GM12878 (cell line): ENCODE measurements around the gene RPL26. TPM values are rescaled to one million over a fixed set of nuclear protein-coding genes. Genes with fewer than 3 reads are reported as not detected.

Experiments
- ATAC-seq: fragments of 200-7000 bp; cut with Tn5 transposase; 3 replicates; pipeline ENCODE4 v1.9.1; 2020; ENCODE audit warnings: mild to moderate bottlenecking, moderate library complexity
- BruUV-seq: library from RNA; stranded (reverse); fragments of 400-500 nt; replicated peaks from 2 replicates; lab custom pipeline; 2021; lab: Mats Ljungman, UMichigan
- CTCF ChIA-PET: fragments of 300-600 bp; sonication (Branson Sonifier 250); formaldehyde crosslinking; extraction: SDS; loops from one replicate; lab custom pipeline; 2021; ENCODE audit warnings: inconsistent platforms; lab: Yijun Ruan, JAX
- POLR2A ChIA-PET: fragments of 350-600 bp; formaldehyde crosslinking; extraction: SDS; loops from one replicate; lab custom pipeline; 2021; ENCODE audit warnings: inconsistent platforms; lab: Charles Lee
- RAD21 ChIA-PET: fragments of 300-600 bp; sonication (Branson Sonifier 250); formaldehyde crosslinking; loops from one replicate; lab custom pipeline; 2023; ENCODE audit warnings: antibody characterized with exemption; ENCODE audit not compliant: unreplicated experiment; lab: Charles Lee
- SMC1A ChIA-PET: fragments of 300-600 bp; sonication (Branson Sonifier 250); formaldehyde crosslinking; loops from one replicate; lab custom pipeline; 2023; ENCODE audit not compliant: unreplicated experiment, uncharacterized antibody; lab: Charles Lee
- DNase-seq: peaks from one replicate; pipeline ENCODE4 v3.0.0-alpha.2; 2011; ENCODE audit warnings: low read depth, low spot score
- FAIRE-seq: peaks from 3 replicates; lab custom pipeline; 2011; peaks lifted over from hg19 to GRCh38; lab: Jason Lieb, UNC
- H2AFZ ChIP-seq: 2 replicates; pipeline ENCODE4 v1.6.0; 2011; ENCODE audit warnings: low read depth, low read length, control low read depth; ENCODE audit not compliant: control insufficient read depth
- H3K27ac ChIP-seq: 2 replicates; pipeline ENCODE4 v1.5.1; 2011; ENCODE audit warnings: control low read depth; ENCODE audit not compliant: control insufficient read depth, insufficient read depth
- H3K27me3 ChIP-seq, 2 experiments: replicated peaks in 1 of 2; 2 replicates each; pipeline versions ENCODE4 v1.6.0 to v1.6.1; 2011; ENCODE audit warnings: low read length in 1 of 2; ENCODE audit not compliant: control insufficient read depth in 2 of 2, insufficient read depth in 2 of 2
- H3K36me3 ChIP-seq, 2 experiments: 2 replicates each; pipeline ENCODE4 v1.5.1; 2011; ENCODE audit warnings: low read length in 1 of 2; ENCODE audit not compliant: control insufficient read depth in 2 of 2, insufficient read depth in 2 of 2
- H3K4me1 ChIP-seq: 2 replicates; pipeline ENCODE4 v1.6.1; 2011; ENCODE audit warnings: mild to moderate bottlenecking, low read length, moderate library complexity, mixed read lengths; ENCODE audit not compliant: control insufficient read depth, insufficient read depth
- H3K4me2 ChIP-seq: 2 replicates; pipeline ENCODE4 v1.6.0; 2011; ENCODE audit warnings: control low read depth; ENCODE audit not compliant: control insufficient read depth, insufficient read depth
- H3K4me3 ChIP-seq: fragments of 200-600 bp; sonication (generic); 2 replicates; pipeline ENCODE4 v1.5.1; 2016
- H3K79me2 ChIP-seq: 2 replicates; pipeline ENCODE4 v1.6.0; 2011; ENCODE audit warnings: low read length; ENCODE audit not compliant: control insufficient read depth, insufficient read depth
- H3K9ac ChIP-seq: 2 replicates; pipeline ENCODE4 v1.8.0; 2011; ENCODE audit warnings: low read length, control low read depth, mixed read lengths; ENCODE audit not compliant: control insufficient read depth, insufficient read depth
- H3K9me3 ChIP-seq: replicated peaks from 3 replicates; pipeline ENCODE4 v1.5.1; 2011; ENCODE audit warnings: mild to moderate bottlenecking, low read length; ENCODE audit not compliant: control insufficient read depth, insufficient read depth
- H4K20me1 ChIP-seq: 2 replicates; pipeline ENCODE4 v1.6.0; 2011; ENCODE audit not compliant: control insufficient read depth, insufficient read depth
- BMI1 ChIP-seq: fragments of 450-650 bp; IDR thresholded peaks from 2 replicates; pipeline ENCODE4 v1.6.1; 2016; ENCODE audit warnings: mild to moderate bottlenecking, moderate library complexity, borderline replicate concordance
- POU2F2 ChIP-seq: IDR thresholded peaks from 3 replicates; pipeline ENCODE4 v1.6.1; 2011; ENCODE audit warnings: low read depth, mild to moderate bottlenecking, low read length, borderline replicate concordance
- RAD21 ChIP-seq: IDR thresholded peaks from 2 replicates; pipeline ENCODE4 v1.6.1; 2011; ENCODE audit warnings: mild to moderate bottlenecking, low read depth, low read length, moderate library complexity; ENCODE audit not compliant: insufficient read depth
- WGBS: methylation state at CpG from one replicate; pipeline ENCODE4 v1.1.6; 2016; ENCODE audit warnings: low lambda C conversion rate; ENCODE audit not compliant: insufficient replicate concordance, insufficient coverage; ENCODE audit errors: missing lambda C conversion rate; 5-methylcytosine and 5-hydroxymethylcytosine counted together
- in situ Hi-C: fragments of 300-500 bp; cut with MboI; formaldehyde crosslinking; loops from 9 replicates; pipeline ENCODE4 v1.14.3; 2018; ENCODE audit warnings: mixed read lengths
- intact Hi-C: fragments of 100-400 bp; cut with micrococcal nuclease; formaldehyde crosslinking; loops from one replicate; pipeline ENCODE4 v1.14.2; 2022; ENCODE audit not compliant: unreplicated experiment
- polyA plus RNA-seq, 11 experiments: library from polyadenylated mRNA; depleted of rRNA in 4 of 11; unstranded in 6 of 11; stranded (reverse) in 5 of 11; fragments of >200 nt; fragmentation: Nextera tagmentation in 4 of 11; fragmentation: Illumina TruSeq in 1 of 11; extraction: Ambion mirVana in 4 of 11; extraction: Trizol in 1 of 11; gene quantifications; 1 replicate in 1 of 11; 2 replicates in 10 of 11; pipeline versions ENCODE4 v1.2.1 to v1.2.3, GENCODE V29; 2011 to 2016; ENCODE audit warnings: inconsistent platforms in 2 of 11, missing spikeins in 2 of 11, low read depth in 1 of 11
- total RNA-seq, 4 experiments: library from RNA; depleted of rRNA in 3 of 4; stranded (reverse); fragments of >200 nt in 3 of 4; fragmentation: Illumina TruSeq in 1 of 4; extraction: Trizol in 1 of 4; gene quantifications; 2 replicates each; pipeline versions ENCODE4 v1.2.1 to v1.2.3, GENCODE V29; 2013 to 2021
- TF ChIP-seq, protein P1 (sequence below): fragments of 450-650 bp; IDR thresholded peaks from 2 replicates; pipeline ENCODE4 v1.6.1; 2018; ENCODE audit warnings: mild to moderate bottlenecking, low read depth, moderate library complexity; ENCODE audit not compliant: partially characterized antibody
- TF ChIP-seq, protein P2 (sequence below): fragments of 450-650 bp; formaldehyde crosslinking; IDR thresholded peaks from 2 replicates; pipeline ENCODE4 v1.4.0; 2020; ENCODE audit warnings: mild to moderate bottlenecking, moderate library complexity

Gene RPL26
- total and polyA plus RNA-seq, 10 of the 15 experiments (the other 5 are each of a cell fraction or from before 2014, with no cell fraction given), result 1,451 to 9,244 (median 4,326) TPM

- TF ChIP-seq, protein P1, sequence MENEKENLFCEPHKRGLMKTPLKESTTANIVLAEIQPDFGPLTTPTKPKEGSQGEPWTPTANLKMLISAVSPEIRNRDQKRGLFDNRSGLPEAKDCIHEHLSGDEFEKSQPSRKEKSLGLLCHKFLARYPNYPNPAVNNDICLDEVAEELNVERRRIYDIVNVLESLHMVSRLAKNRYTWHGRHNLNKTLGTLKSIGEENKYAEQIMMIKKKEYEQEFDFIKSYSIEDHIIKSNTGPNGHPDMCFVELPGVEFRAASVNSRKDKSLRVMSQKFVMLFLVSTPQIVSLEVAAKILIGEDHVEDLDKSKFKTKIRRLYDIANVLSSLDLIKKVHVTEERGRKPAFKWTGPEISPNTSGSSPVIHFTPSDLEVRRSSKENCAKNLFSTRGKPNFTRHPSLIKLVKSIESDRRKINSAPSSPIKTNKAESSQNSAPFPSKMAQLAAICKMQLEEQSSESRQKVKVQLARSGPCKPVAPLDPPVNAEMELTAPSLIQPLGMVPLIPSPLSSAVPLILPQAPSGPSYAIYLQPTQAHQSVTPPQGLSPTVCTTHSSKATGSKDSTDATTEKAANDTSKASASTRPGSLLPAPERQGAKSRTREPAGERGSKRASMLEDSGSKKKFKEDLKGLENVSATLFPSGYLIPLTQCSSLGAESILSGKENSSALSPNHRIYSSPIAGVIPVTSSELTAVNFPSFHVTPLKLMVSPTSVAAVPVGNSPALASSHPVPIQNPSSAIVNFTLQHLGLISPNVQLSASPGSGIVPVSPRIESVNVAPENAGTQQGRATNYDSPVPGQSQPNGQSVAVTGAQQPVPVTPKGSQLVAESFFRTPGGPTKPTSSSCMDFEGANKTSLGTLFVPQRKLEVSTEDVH, result no peak
- TF ChIP-seq RAD21 (no peak), POU2F2 (no peak)
- TF ChIP-seq, all 136 proteins: peak for 0
Observed at GRCh38 chr17:8426802-8427201, 43.8 kb upstream of the RPL26 start (continued).

- no TSS peak for BruUV-seq
- ChIA-PET SMC1A (interaction anchor here (1.7 kb wide), 1 partner anchor 16 kb away, joined by 5 read pairs; no protein-coding TSS in a partner anchor), RAD21 (no interaction called here), POLR2A (interaction anchor here (0.6 kb wide), 1 partner anchor 432 kb away, joined by 4 read pairs; no protein-coding TSS in a partner anchor), CTCF (interaction anchor here (1.4 to 1.8 kb wide), 2 partner anchors 16 to 321 kb away, joined by 4 to 5 read pairs; no protein-coding TSS in a partner anchor)
- Histone ChIP-seq H3K9me3 (no peaks in the 10 kb centered on the region), H3K27ac (no peak overlapping the region), H3K4me1 (no peaks in the 10 kb centered on the region), H3K9ac (no peak overlapping the region), H3K27me3 (peaks cover 0 to 4% of the 10 kb centered on the region in 2 experiments; a peak in 2 of 4 replicates), H3K4me3 (no peak overlapping the region), H4K20me1 (no peaks in the 10 kb centered on the region), H3K4me2 (no peak overlapping the region), H3K79me2 (no peaks in the 10 kb centered on the region), H3K36me3 (no peaks in the 10 kb centered on the region), H2AFZ (no peak overlapping the region)
- in situ Hi-C loops (no loop called here), intact Hi-C loops (no loop called here)
- FAIRE-seq (no peak), ATAC-seq (no peak), DNase-seq (no peak)
- WGBS, result 1% methylated on average over 6 of the region's 6 CpGs
- TF ChIP-seq, protein P2, sequence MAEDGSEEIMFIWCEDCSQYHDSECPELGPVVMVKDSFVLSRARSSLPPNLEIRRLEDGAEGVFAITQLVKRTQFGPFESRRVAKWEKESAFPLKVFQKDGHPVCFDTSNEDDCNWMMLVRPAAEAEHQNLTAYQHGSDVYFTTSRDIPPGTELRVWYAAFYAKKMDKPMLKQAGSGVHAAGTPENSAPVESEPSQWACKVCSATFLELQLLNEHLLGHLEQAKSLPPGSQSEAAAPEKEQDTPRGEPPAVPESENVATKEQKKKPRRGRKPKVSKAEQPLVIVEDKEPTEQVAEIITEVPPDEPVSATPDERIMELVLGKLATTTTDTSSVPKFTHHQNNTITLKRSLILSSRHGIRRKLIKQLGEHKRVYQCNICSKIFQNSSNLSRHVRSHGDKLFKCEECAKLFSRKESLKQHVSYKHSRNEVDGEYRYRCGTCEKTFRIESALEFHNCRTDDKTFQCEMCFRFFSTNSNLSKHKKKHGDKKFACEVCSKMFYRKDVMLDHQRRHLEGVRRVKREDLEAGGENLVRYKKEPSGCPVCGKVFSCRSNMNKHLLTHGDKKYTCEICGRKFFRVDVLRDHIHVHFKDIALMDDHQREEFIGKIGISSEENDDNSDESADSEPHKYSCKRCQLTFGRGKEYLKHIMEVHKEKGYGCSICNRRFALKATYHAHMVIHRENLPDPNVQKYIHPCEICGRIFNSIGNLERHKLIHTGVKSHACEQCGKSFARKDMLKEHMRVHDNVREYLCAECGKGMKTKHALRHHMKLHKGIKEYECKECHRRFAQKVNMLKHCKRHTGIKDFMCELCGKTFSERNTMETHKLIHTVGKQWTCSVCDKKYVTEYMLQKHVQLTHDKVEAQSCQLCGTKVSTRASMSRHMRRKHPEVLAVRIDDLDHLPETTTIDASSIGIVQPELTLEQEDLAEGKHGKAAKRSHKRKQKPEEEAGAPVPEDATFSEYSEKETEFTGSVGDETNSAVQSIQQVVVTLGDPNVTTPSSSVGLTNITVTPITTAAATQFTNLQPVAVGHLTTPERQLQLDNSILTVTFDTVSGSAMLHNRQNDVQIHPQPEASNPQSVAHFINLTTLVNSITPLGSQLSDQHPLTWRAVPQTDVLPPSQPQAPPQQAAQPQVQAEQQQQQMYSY (CRISPR knock-in tag), result no peak
- TF ChIP-seq BMI1, result no peak
Observed at GRCh38 chr17:8426094-8426720, 43.2 kb upstream of the RPL26 start.
